GM23338 (cell line): ENCODE measurements around the gene GOT2. TPM values are rescaled to one million over a fixed set of nuclear protein-coding genes. Genes with fewer than 3 reads are reported as not detected.
"Not testable (repeated sequence)": the region's sequence is repeated elsewhere in the genome, so short reads cannot be mapped to it uniquely, and the experiment has no call there.

Source experiments
- ATAC-seq: fragments of 200-7000 bp; cut with Tn5 transposase; 3 replicates; pipeline ENCODE4 v1.9.1; 2020
- DNase-seq: peaks from one replicate; pipeline ENCODE4 v3.0.0-alpha.2; 2015; ENCODE audit warnings: low spot score
- H2AFZ ChIP-seq: fragments of 200-600 bp; sonication (generic); 2 replicates; pipeline ENCODE4 v1.8.0; 2016; ENCODE audit warnings: antibody characterized with exemption, mild to moderate bottlenecking, moderate library complexity
- H3F3A ChIP-seq: fragments of 200-600 bp; sonication (generic); replicated peaks from 2 replicates; pipeline ENCODE4 v1.8.0; 2017; ENCODE audit warnings: antibody characterized with exemption, mixed run types, low read depth
- H3K27ac ChIP-seq: fragments of 200-600 bp; sonication (generic); 2 replicates; pipeline ENCODE4 v1.6.1; 2016; ENCODE audit warnings: low read depth
- H3K27me3 ChIP-seq: fragments of 200-600 bp; sonication (generic); 2 replicates; pipeline ENCODE4 v1.8.0; 2016; ENCODE audit warnings: mild to moderate bottlenecking, mixed run types, moderate library complexity; ENCODE audit not compliant: insufficient read depth
- H3K36me3 ChIP-seq: fragments of 200-600 bp; sonication (generic); 2 replicates; pipeline ENCODE4 v1.8.0; 2016; ENCODE audit warnings: mild to moderate bottlenecking; ENCODE audit not compliant: insufficient read depth
- H3K4me1 ChIP-seq: fragments of 200-600 bp; sonication (generic); 2 replicates; pipeline ENCODE4 v1.8.0; 2016; ENCODE audit warnings: mild to moderate bottlenecking, moderate library complexity; ENCODE audit not compliant: insufficient read depth
- H3K4me2 ChIP-seq: fragments of 200-600 bp; sonication (generic); 2 replicates; pipeline ENCODE4 v1.7.1; 2017; ENCODE audit warnings: mixed run types
- H3K4me3 ChIP-seq: fragments of 200-600 bp; sonication (generic); 2 replicates; pipeline ENCODE4 v1.6.1; 2016; ENCODE audit warnings: mixed run types
- H3K79me2 ChIP-seq: fragments of 200-600 bp; sonication (generic); replicated peaks from 2 replicates; pipeline ENCODE4 v1.8.0; 2017; ENCODE audit warnings: mild to moderate bottlenecking; ENCODE audit not compliant: insufficient read depth
- H3K9me2 ChIP-seq: fragments of 200-600 bp; sonication (generic); 2 replicates; pipeline ENCODE4 v1.8.0; 2017; ENCODE audit not compliant: insufficient read depth
- H4K20me1 ChIP-seq: fragments of 200-600 bp; sonication (generic); replicated peaks from 2 replicates; pipeline ENCODE4 v1.8.0; 2017; ENCODE audit warnings: mild to moderate bottlenecking; ENCODE audit not compliant: insufficient read depth
- H3K27ac Mint-ChIP-seq: 2 replicates; pipeline ENCODE4 v1.8.0; 2020; ENCODE audit warnings: inconsistent platforms, mild to moderate bottlenecking, moderate library complexity, mixed read lengths
- H3K27me3 Mint-ChIP-seq: 3 replicates; pipeline ENCODE4 v1.8.0; 2022; ENCODE audit warnings: low read depth, mild to moderate bottlenecking, moderate library complexity, mixed read lengths, inconsistent platforms; ENCODE audit not compliant: insufficient read depth, poor library complexity
- H3K36me3 Mint-ChIP-seq: 3 replicates; pipeline ENCODE4 v1.8.0; 2021; ENCODE audit warnings: low read depth, mild to moderate bottlenecking, inconsistent platforms, moderate library complexity, mixed read lengths
- H3K4me1 Mint-ChIP-seq: 3 replicates; pipeline ENCODE4 v1.8.0; 2020; ENCODE audit warnings: mild to moderate bottlenecking, inconsistent platforms, mixed read lengths
- H3K4me3 Mint-ChIP-seq: 3 replicates; pipeline ENCODE4 v1.8.0; 2021; ENCODE audit warnings: moderate library complexity, mild to moderate bottlenecking, inconsistent platforms, mixed read lengths
- H3K9me3 Mint-ChIP-seq: 3 replicates; pipeline ENCODE4 v1.8.0; 2020; ENCODE audit warnings: moderate library complexity, mild to moderate bottlenecking, inconsistent platforms, mixed read lengths
- CREB1 ChIP-seq: fragments of 250-450 bp; sonication (Bioruptor Pico); IDR thresholded peaks from 2 replicates; pipeline ENCODE4 v1.5.0; 2020; ENCODE audit warnings: low read depth, mild to moderate bottlenecking, moderate library complexity
- NANOG ChIP-seq: IDR thresholded peaks from 2 replicates; pipeline ENCODE4 v1.6.1; 2016; ENCODE audit warnings: antibody characterized with exemption, borderline replicate concordance
- POLR2AphosphoS5 ChIP-seq: IDR thresholded peaks from 2 replicates; pipeline ENCODE4 v1.6.1; 2016; ENCODE audit warnings: antibody characterized with exemption, low read depth
- STAT1 ChIP-seq: IDR thresholded peaks from one replicate; pipeline ENCODE4 v1.6.1; 2016; ENCODE audit warnings: antibody characterized with exemption; ENCODE audit not compliant: unreplicated experiment
- ZNF114 ChIP-seq: fragments of 250-450 bp; sonication (Bioruptor Pico); IDR thresholded peaks from 2 replicates; pipeline ENCODE4 v1.5.0; 2020; ENCODE audit warnings: mild to moderate bottlenecking, moderate library complexity
- ZNF331 ChIP-seq: fragments of 250-450 bp; sonication (Bioruptor Pico); IDR thresholded peaks from 2 replicates; pipeline ENCODE4 v1.5.0; 2020; ENCODE audit warnings: low read depth, mild to moderate bottlenecking, moderate library complexity
- ZNF462 ChIP-seq: fragments of 250-450 bp; sonication (Bioruptor Pico); IDR thresholded peaks from 2 replicates; pipeline ENCODE4 v1.5.0; 2020; ENCODE audit warnings: mild to moderate bottlenecking, moderate library complexity
- polyA plus RNA-seq: library from polyadenylated mRNA; unstranded; fragments of >200 nt; fragmentation: Nextera tagmentation; extraction: Ambion mirVana; gene quantifications from 2 replicates; pipeline ENCODE4 v1.2.1, GENCODE V29; 2016
- total RNA-seq: library from RNA; depleted of rRNA; stranded (reverse); fragments of >200 nt; shearing (Covaris generic); gene quantifications from 2 replicates; pipeline ENCODE4 v1.2.3, GENCODE V29; 2014
- TF ChIP-seq, protein P1 (sequence below): IDR thresholded peaks from 2 replicates; pipeline ENCODE4 v1.6.1; 2016; ENCODE audit warnings: antibody characterized with exemption

Gene GOT2
- total and polyA plus RNA-seq, 2 experiments from 2014 or later = 133 to 205 TPM

DNA sequence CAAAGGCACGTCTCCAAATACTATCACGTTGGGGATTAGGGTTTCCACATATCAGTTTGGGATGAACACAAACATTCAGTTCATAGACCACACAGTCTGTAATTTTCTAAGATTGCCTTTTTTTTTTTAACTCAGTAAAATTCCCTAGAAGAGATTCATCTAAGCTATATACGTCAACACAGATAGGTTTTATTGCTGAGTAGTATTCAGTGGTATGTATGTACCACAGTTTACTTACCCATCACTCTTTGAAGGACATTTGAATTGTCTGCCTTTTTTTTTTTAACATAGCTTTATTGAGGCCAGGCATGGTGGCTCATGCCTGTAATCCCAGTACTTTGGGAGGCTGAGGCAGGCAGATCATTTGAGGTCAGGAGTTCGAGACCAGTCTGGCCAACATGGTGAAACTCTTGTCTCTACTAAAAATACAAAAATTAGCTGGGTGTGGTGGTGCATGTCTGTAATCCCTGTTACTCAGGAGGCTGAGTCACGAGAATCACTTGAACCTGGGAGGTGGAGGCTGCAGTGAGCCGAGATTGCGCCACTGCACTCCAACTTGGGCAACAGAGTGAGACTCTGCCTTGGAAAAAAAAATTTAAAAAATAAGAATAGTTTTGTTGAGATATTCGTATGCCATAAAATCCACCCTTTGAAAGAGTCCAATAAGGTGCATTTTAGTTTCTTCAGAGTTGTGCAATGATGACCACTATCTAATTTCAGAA, 47.0 kb downstream of the GOT2 start:
- not testable (repeated sequence) for H3K4me1 Mint-ChIP-seq, H4K20me1 ChIP-seq, H3K27me3 Mint-ChIP-seq

GRCh38 chr16:58685084-58685449, 49.0 kb downstream of the GOT2 start:
- peak overlapping the region; percentile 96 for H3K4me3 ChIP-seq
- Mint-ChIP-seq H3K36me3 (no peaks in the 10 kb centered on the region; the same call in 2 of the 3 replicates), H3K4me1 (peaks cover 8% of the 10 kb centered on the region; the same call in 2 of the 3 replicates), H3K4me3 (peak overlapping the region; percentile 96), H3K27ac (no peak overlapping the region), H3K9me3 (no peaks in the 10 kb centered on the region; the same call in 2 of the 3 replicates), H3K27me3 (peaks cover 8% of the 10 kb centered on the region)
- H3K4me1 ChIP-seq = peaks cover 9% of the 10 kb centered on the region
- H3K4me2 ChIP-seq = peak overlapping the region; percentile 97
- ATAC-seq (no peak), DNase-seq (no peak)
- H3K79me2 ChIP-seq = peaks cover 12% of the 10 kb centered on the region
- H3K27me3 ChIP-seq = no peaks in the 10 kb centered on the region
- H4K20me1 ChIP-seq = no peaks in the 10 kb centered on the region
- no peaks in the 10 kb centered on the region for H3F3A ChIP-seq
- H3K36me3 ChIP-seq = no peaks in the 10 kb centered on the region
- H2AFZ ChIP-seq = peak overlapping the region; percentile 100
- no peaks in the 10 kb centered on the region for H3K9me2 ChIP-seq
- no peak overlapping the region for H3K27ac ChIP-seq
- TF ChIP-seq NANOG = no peak

More for the DNA sequence above, 47.0 kb downstream of the GOT2 start:
- peaks cover 12% of the 10 kb centered on the region for H3K79me2 ChIP-seq
- H3K9me2 ChIP-seq, DNase-seq, H3K36me3 ChIP-seq, ATAC-seq, H3K27me3 ChIP-seq, H3K4me1 ChIP-seq, H2AFZ ChIP-seq, H3K4me3 ChIP-seq, H3K27ac ChIP-seq, H3F3A ChIP-seq, H3K4me2 ChIP-seq, H3K9me3 Mint-ChIP-seq, H3K36me3 Mint-ChIP-seq, H3K4me3 Mint-ChIP-seq, H3K27ac Mint-ChIP-seq: not testable (repeated sequence)

GRCh38 chr16:58684354-58685083, 49.6 kb downstream of the GOT2 start, which contains the start of gene SLC38A7:
Gene SLC38A7, minus strand, starts transcription at chr16:58684770. Its CDS starts 4,644 bp downstream, at chr16:58680126.
- H3F3A ChIP-seq = no peaks in the 10 kb centered on the region
- H3K4me3 Mint-ChIP-seq = peak within 1 kb of the TSS; percentile 96
- peak within 1 kb of the TSS; percentile 93 for H3K27ac Mint-ChIP-seq
- no peaks in the 10 kb centered on the region for H3K36me3 ChIP-seq
- peaks cover 8% of the 10 kb centered on the region; the same call in 2 of the 3 replicates for H3K4me1 Mint-ChIP-seq
- peaks cover 12% of the 10 kb centered on the region for H3K79me2 ChIP-seq
- H4K20me1 ChIP-seq = no peaks in the 10 kb centered on the region
- no peak within 1 kb of the TSS for H3K27ac ChIP-seq
- peak; percentile 95 for DNase-seq
- peaks cover under 1% of the 10 kb centered on the region; the same call in 2 of the 3 replicates for H3K36me3 Mint-ChIP-seq
- peak; percentile 97 for ATAC-seq
- peak within 1 kb of the TSS; percentile 96 for H3K4me3 ChIP-seq
- no peaks in the 10 kb centered on the region for H3K9me2 ChIP-seq
- peaks cover 9% of the 10 kb centered on the region for H3K4me1 ChIP-seq
- H3K27me3 ChIP-seq = no peaks in the 10 kb centered on the region
- peaks cover 8% of the 10 kb centered on the region for H3K27me3 Mint-ChIP-seq
- H3K9me3 Mint-ChIP-seq = no peaks in the 10 kb centered on the region; the same call in 2 of the 3 replicates
- peak within 1 kb of the TSS; percentile 100 for H2AFZ ChIP-seq
- peak within 1 kb of the TSS; percentile 97 for H3K4me2 ChIP-seq
- TF ChIP-seq POLR2AphosphoS5 = peak; percentile 65
- no peak for TF ChIP-seq STAT1
- no peak for TF ChIP-seq NANOG
- TF ChIP-seq ZNF331 (CRISPR knock-in tag) = no peak
- TF ChIP-seq CREB1 (CRISPR knock-in tag) = peak; percentile 74
- TF ChIP-seq ZNF114 (CRISPR knock-in tag) = no peak
- TF ChIP-seq ZNF462 (CRISPR knock-in tag) = no peak
- TF ChIP-seq, protein P1, sequence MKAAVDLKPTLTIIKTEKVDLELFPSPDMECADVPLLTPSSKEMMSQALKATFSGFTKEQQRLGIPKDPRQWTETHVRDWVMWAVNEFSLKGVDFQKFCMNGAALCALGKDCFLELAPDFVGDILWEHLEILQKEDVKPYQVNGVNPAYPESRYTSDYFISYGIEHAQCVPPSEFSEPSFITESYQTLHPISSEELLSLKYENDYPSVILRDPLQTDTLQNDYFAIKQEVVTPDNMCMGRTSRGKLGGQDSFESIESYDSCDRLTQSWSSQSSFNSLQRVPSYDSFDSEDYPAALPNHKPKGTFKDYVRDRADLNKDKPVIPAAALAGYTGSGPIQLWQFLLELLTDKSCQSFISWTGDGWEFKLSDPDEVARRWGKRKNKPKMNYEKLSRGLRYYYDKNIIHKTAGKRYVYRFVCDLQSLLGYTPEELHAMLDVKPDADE = peak; percentile 94
